ENCODE measurements around the gene OLFML2A.

The OLFML2A gene

GRCh38 chr9:124813041-124813440 is 36.1 kb downstream of the OLFML2A start:
- Histone ChIP-seq H3K4me1 (ENCODE audit: insufficient read depth, low read length, poor library complexity, severe bottlenecking) (no peaks in the 10 kb centered on the region), H3K4me3 (ENCODE audit: low read length, poor library complexity, severe bottlenecking) (no peak overlapping the region), H2AFZ (ENCODE audit: low read length) (no peak overlapping the region), H3F3A (ENCODE audit: low read depth) (no peaks in the 10 kb centered on the region), H3K27me3 (ENCODE audit: insufficient read depth, low read length, poor library complexity, severe bottlenecking) (no peaks in the 10 kb centered on the region), H3K4me2 (ENCODE audit: low read depth, low read length, poor library complexity, severe bottlenecking) (no peak overlapping the region), H3K9me2 (replicated peaks; ENCODE audit: low read depth, low read length) (no peaks in the 10 kb centered on the region), H3K9me3 (ENCODE audit: insufficient read depth, low read depth, low read length) (no peaks in the 10 kb centered on the region), H4K20me1 (ENCODE audit: insufficient read depth, low read length, poor library complexity, severe bottlenecking) (no peaks in the 10 kb centered on the region), H3K9ac (ENCODE audit: low read depth, low read length, poor library complexity, severe bottlenecking) (no peak overlapping the region), H3K79me2 (ENCODE audit: insufficient read depth, low read length) (no peaks in the 10 kb centered on the region), H3K36me3 (ENCODE audit: insufficient read depth, low read length) (no peaks in the 10 kb centered on the region)
- TF ChIP-seq EZH2phosphoT487 (IDR thresholded peaks at IDR 0.05; ENCODE audit: borderline replicate concordance) = no peak
- TF ChIP-seq CTCF (conservative IDR thresholded peaks at IDR 0.05; ENCODE audit: low read length) = no peak

- no peak overlapping the region for H3K4me2 ChIP-seq (ENCODE audit: low read depth, low read length, poor library complexity, severe bottlenecking)
- H3K9me3 ChIP-seq (ENCODE audit: insufficient read depth, low read depth, low read length) = no peaks in the 10 kb centered on the region
- H3K9ac ChIP-seq (ENCODE audit: low read depth, low read length, poor library complexity, severe bottlenecking) = no peak overlapping the region
- H2AFZ ChIP-seq (ENCODE audit: low read length) = no peak overlapping the region
- TF ChIP-seq EZH2phosphoT487 (IDR thresholded peaks at IDR 0.05; ENCODE audit: borderline replicate concordance) (no peak), CTCF (conservative IDR thresholded peaks at IDR 0.05; ENCODE audit: low read length) (no peak)
- H3K36me3 ChIP-seq (ENCODE audit: insufficient read depth, low read length) = no peaks in the 10 kb centered on the region
- H3K4me1 ChIP-seq (ENCODE audit: insufficient read depth, low read length, poor library complexity, severe bottlenecking) = no peaks in the 10 kb centered on the region
- H3K79me2 ChIP-seq (ENCODE audit: insufficient read depth, low read length) = no peaks in the 10 kb centered on the region
- no peaks in the 10 kb centered on the region for H3F3A ChIP-seq (ENCODE audit: low read depth)
- H4K20me1 ChIP-seq (ENCODE audit: insufficient read depth, low read length, poor library complexity, severe bottlenecking) = no peaks in the 10 kb centered on the region
- no peaks in the 10 kb centered on the region for H3K9me2 ChIP-seq (replicated peaks; ENCODE audit: low read depth, low read length)
- H3K4me3 ChIP-seq (ENCODE audit: low read length, poor library complexity, severe bottlenecking) = no peak overlapping the region
- no peaks in the 10 kb centered on the region for H3K27me3 ChIP-seq (ENCODE audit: insufficient read depth, low read length, poor library complexity, severe bottlenecking)
Observed at GRCh38 chr9:124813501-124814163, 36.7 kb downstream of the OLFML2A start.

- no peaks in the 10 kb centered on the region for H3K4me1 ChIP-seq (ENCODE audit: insufficient read depth, low read length, poor library complexity, severe bottlenecking)
- H3K4me2 ChIP-seq (ENCODE audit: low read depth, low read length, poor library complexity, severe bottlenecking) = no peak overlapping the region
- no peaks in the 10 kb centered on the region for H4K20me1 ChIP-seq (ENCODE audit: insufficient read depth, low read length, poor library complexity, severe bottlenecking)
- H3K79me2 ChIP-seq (ENCODE audit: insufficient read depth, low read length) = no peaks in the 10 kb centered on the region
- no peaks in the 10 kb centered on the region for H3K9me2 ChIP-seq (replicated peaks; ENCODE audit: low read depth, low read length)
- H3K27me3 ChIP-seq (ENCODE audit: insufficient read depth, low read length, poor library complexity, severe bottlenecking) = no peaks in the 10 kb centered on the region
- H3K36me3 ChIP-seq (ENCODE audit: insufficient read depth, low read length) = no peaks in the 10 kb centered on the region
- H3F3A ChIP-seq (ENCODE audit: low read depth) = no peaks in the 10 kb centered on the region
- no peaks in the 10 kb centered on the region for H3K9me3 ChIP-seq (ENCODE audit: insufficient read depth, low read depth, low read length)
- TF ChIP-seq EZH2phosphoT487 (IDR thresholded peaks at IDR 0.05; ENCODE audit: borderline replicate concordance) (no peak), CTCF (conservative IDR thresholded peaks at IDR 0.05; ENCODE audit: low read length) (no peak)
- H3K4me3 ChIP-seq (ENCODE audit: low read length, poor library complexity, severe bottlenecking) = no peak overlapping the region
- H3K9ac ChIP-seq (ENCODE audit: low read depth, low read length, poor library complexity, severe bottlenecking) = no peak overlapping the region
- H2AFZ ChIP-seq (ENCODE audit: low read length) = no peak overlapping the region
Observed at GRCh38 chr9:124814164-124814535, 37.2 kb downstream of the OLFML2A start.
